Measurements from ENCODE around the gene PAGR1. TPM values are rescaled to one million over a fixed set of nuclear protein-coding genes. Genes with fewer than 3 reads are reported as not detected.
A peak's percentile ranks its signal among the peaks of the same experiment; 100 is the strongest.

Gene PAGR1
- total RNA-seq, 1 experiment from 2014 or later: 32.0 TPM

DNA sequence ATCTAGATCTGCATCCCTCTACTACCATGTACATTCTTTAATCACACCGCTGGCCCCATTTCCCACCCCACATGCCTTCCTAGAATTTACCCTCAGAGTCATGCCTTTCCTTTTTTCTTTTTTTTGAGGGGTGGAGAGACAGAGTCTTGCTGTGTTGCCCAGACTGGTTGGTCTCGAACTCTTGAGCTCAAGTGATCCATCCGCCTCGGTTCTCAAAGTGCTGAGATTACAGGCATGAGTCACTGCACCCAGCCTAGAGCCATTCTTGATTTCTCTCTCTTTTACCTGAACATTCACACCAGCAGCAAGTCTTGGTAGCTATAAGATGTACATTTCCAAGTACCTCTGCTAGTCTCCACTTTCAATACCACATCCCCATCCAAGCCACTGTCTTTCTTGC, 2.1 kb downstream of the PAGR1 start:
- no peak overlapping the region for H3K27ac Mint-ChIP-seq (ENCODE audit: unreplicated experiment)

DNA sequence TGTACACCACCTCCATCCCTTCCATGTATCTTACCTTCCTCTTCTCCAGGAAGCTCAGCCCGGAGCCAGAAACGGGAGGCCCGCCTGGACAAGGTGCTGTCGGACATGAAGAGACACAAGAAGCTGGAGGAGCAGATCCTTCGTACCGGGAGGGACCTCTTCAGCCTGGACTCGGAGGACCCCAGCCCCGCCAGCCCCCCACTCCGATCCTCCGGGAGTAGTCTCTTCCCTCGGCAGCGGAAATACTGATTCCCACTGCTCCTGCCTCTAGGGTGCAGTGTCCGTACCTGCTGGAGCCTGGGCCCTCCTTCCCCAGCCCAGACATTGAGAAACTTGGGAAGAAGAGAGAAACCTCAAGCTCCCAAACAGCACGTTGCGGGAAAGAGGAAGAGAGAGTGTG, 3.6 kb downstream of the PAGR1 start:
- CTCF ChIA-PET: interaction anchor here (0.6 to 3.8 kb wide), 4 partner anchors 28 to 846 kb away, joined by 4 to 19 read pairs (median 6); partner anchors contain the start of gene KIF22
- intact Hi-C loops (cut with micrococcal nuclease; ENCODE audit: unreplicated experiment): loop anchor here (10.0 kb wide), 1 partner anchor 115 kb away; no protein-coding TSS in a partner anchor
- no TSS peak for BruUV-seq (replicated peaks)
- DNase-seq: no peak
- H3K36me3 Mint-ChIP-seq (ENCODE audit: insufficient read depth, unreplicated experiment): peaks cover 89% of the 10 kb centered on the region
- H3K27me3 Mint-ChIP-seq (ENCODE audit: unreplicated experiment): peaks cover 10% of the 10 kb centered on the region
- peak overlapping the region; percentile 92 for H3K4me3 Mint-ChIP-seq (ENCODE audit: low read depth, unreplicated experiment)
- no peaks in the 10 kb centered on the region for H3K9me3 Mint-ChIP-seq (ENCODE audit: low read depth, unreplicated experiment)
- TF ChIP-seq, protein P1, sequence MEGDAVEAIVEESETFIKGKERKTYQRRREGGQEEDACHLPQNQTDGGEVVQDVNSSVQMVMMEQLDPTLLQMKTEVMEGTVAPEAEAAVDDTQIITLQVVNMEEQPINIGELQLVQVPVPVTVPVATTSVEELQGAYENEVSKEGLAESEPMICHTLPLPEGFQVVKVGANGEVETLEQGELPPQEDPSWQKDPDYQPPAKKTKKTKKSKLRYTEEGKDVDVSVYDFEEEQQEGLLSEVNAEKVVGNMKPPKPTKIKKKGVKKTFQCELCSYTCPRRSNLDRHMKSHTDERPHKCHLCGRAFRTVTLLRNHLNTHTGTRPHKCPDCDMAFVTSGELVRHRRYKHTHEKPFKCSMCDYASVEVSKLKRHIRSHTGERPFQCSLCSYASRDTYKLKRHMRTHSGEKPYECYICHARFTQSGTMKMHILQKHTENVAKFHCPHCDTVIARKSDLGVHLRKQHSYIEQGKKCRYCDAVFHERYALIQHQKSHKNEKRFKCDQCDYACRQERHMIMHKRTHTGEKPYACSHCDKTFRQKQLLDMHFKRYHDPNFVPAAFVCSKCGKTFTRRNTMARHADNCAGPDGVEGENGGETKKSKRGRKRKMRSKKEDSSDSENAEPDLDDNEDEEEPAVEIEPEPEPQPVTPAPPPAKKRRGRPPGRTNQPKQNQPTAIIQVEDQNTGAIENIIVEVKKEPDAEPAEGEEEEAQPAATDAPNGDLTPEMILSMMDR (IDR thresholded peaks at IDR 0.05; ENCODE audit: unreplicated experiment): no peak
- H3K27ac Mint-ChIP-seq (ENCODE audit: unreplicated experiment): peak overlapping the region; percentile 69
- H3K4me1 Mint-ChIP-seq (ENCODE audit: low read depth, unreplicated experiment): peaks cover 38% of the 10 kb centered on the region

More for the DNA sequence above, 2.1 kb downstream of the PAGR1 start:
- intact Hi-C loops (cut with micrococcal nuclease; ENCODE audit: unreplicated experiment): loop anchor here (10.0 kb wide), 1 partner anchor 113 kb away; no protein-coding TSS in a partner anchor
- TF ChIP-seq, protein P1 (IDR thresholded peaks at IDR 0.05; ENCODE audit: unreplicated experiment): no peak
- H3K4me1 Mint-ChIP-seq (ENCODE audit: low read depth, unreplicated experiment): peaks cover 42% of the 10 kb centered on the region
- BruUV-seq (replicated peaks): no TSS peak
- DNase-seq: no peak
- H3K36me3 Mint-ChIP-seq (ENCODE audit: insufficient read depth, unreplicated experiment): peaks cover 96% of the 10 kb centered on the region
- H3K4me3 Mint-ChIP-seq (ENCODE audit: low read depth, unreplicated experiment): peak overlapping the region; percentile 52
- CTCF ChIA-PET: interaction anchor here (0.7 to 3.5 kb wide), 2 partner anchors 30 to 41 kb away, joined by 3 to 12 read pairs; no protein-coding TSS in a partner anchor
- no peaks in the 10 kb centered on the region for H3K9me3 Mint-ChIP-seq (ENCODE audit: low read depth, unreplicated experiment)
- H3K27me3 Mint-ChIP-seq (ENCODE audit: unreplicated experiment): peaks cover 24% of the 10 kb centered on the region

DNA sequence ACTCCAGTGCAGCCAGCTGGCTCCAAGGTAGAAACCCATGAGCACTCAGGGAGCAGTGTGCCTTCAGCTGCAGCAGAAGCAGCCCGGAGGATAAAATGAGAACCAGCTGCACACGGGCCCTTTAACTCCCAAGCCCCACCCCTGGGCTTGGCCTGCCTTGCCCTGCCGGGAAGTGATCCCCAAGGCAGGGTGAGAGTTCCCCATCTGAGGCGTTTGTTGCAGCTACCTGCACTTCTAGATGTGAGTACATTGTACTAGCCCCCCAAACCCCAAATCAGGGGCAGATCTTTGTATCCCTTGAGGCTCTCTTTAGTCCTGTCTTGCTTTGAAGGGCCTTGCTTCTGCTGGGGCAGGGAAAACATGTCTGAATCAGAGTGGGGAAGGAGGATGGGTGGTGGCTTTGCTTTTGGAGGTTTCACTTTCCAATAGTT, 4.3 kb downstream of the PAGR1 start, which contains the start of gene MVP:
MVP (plus strand) TSS at position 192 of the 431 bp plus-strand sequence. CDS start 10,088 bp downstream, outside the sequence.
- peaks cover 38% of the 10 kb centered on the region for H3K4me1 Mint-ChIP-seq (ENCODE audit: low read depth, unreplicated experiment)
- peaks cover 88% of the 10 kb centered on the region for H3K36me3 Mint-ChIP-seq (ENCODE audit: insufficient read depth, unreplicated experiment)
- no TSS peak for BruUV-seq (replicated peaks)
- H3K27me3 Mint-ChIP-seq (ENCODE audit: unreplicated experiment): peaks cover 2% of the 10 kb centered on the region
- no peaks in the 10 kb centered on the region for H3K9me3 Mint-ChIP-seq (ENCODE audit: low read depth, unreplicated experiment)
- H3K27ac Mint-ChIP-seq (ENCODE audit: unreplicated experiment): peak within 1 kb of the TSS; percentile 95
- CTCF ChIA-PET: interaction anchor here (1.4 to 3.8 kb wide), 4 partner anchors 16 to 212 kb away, joined by 3 to 19 read pairs (median 4); partner anchors contain the start of gene KIF22
- peak within 1 kb of the TSS; percentile 92 for H3K4me3 Mint-ChIP-seq (ENCODE audit: low read depth, unreplicated experiment)
- peak; percentile 69 for DNase-seq
- TF ChIP-seq, protein P1 (IDR thresholded peaks at IDR 0.05; ENCODE audit: unreplicated experiment): no peak
- intact Hi-C loops (cut with micrococcal nuclease; ENCODE audit: unreplicated experiment): loop anchor here (2.0 to 10.0 kb wide), 5 partner anchors 29 to 202 kb away; partner anchors contain the start of genes ASPHD1, C16orf92 and CDIPT

DNA sequence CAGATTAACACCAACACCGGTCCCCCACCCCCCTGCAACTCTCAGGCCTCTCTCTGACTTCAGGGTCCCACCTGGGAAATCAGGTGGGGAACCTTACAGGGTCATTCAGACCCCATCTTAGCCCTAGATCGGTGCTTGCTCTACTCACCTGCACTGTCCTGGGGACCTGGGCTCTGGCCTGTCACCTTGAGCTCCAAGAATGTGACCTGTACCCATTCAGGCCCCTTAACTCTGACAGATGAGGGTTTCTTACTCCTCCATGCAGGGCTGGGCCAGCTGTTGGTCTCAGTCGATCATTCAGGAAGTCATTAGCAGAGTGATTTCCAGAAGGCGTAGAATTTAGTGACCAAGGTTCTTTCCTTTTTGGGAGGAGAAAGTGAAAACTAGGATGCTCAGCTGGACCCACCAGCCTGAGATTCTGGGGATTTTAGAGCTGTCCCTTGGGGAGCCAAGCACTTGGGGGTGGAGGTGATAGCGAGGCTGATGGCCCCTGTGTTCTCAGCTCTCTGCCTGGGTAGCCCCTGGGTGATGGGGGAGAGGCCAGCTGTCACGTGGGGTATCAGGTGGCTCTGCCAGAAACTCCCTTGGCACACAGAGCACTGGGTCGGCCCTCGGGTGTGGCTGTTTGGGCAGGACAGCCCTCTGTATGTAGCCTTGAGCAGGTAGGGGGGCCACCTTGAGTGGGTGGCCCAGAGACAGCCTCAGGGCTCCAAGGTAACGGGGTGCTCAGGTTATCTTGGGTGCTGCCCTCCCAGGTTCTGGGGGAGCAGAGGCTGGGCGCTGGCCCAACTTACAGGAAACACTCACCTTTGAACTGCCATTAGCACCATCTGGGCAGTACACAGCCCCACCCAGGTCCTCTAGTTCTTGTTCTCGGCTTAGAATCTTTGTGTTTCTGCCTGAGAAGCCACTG, 5.0 kb downstream of the PAGR1 start:
- TF ChIP-seq, protein P1 (IDR thresholded peaks at IDR 0.05; ENCODE audit: unreplicated experiment): no peak
- CTCF ChIA-PET: interaction anchor here (0.7 to 3.8 kb wide), 8 partner anchors 9 to 256 kb away, joined by 3 to 19 read pairs (median 4); partner anchors contain the start of gene KIF22
- TSS peak; percentile 81 for BruUV-seq (replicated peaks)
- no peaks in the 10 kb centered on the region for H3K9me3 Mint-ChIP-seq (ENCODE audit: low read depth, unreplicated experiment)
- H3K36me3 Mint-ChIP-seq (ENCODE audit: insufficient read depth, unreplicated experiment): peaks cover 87% of the 10 kb centered on the region
- intact Hi-C loops (cut with micrococcal nuclease; ENCODE audit: unreplicated experiment): loop anchor here (2.0 to 10.0 kb wide), 5 partner anchors 28 to 201 kb away; partner anchors contain the start of genes ASPHD1, C16orf92 and CDIPT
- peaks cover 40% of the 10 kb centered on the region for H3K4me1 Mint-ChIP-seq (ENCODE audit: low read depth, unreplicated experiment)
- DNase-seq: peak; percentile 81
- no peaks in the 10 kb centered on the region for H3K27me3 Mint-ChIP-seq (ENCODE audit: unreplicated experiment)
- H3K27ac Mint-ChIP-seq (ENCODE audit: unreplicated experiment): peak overlapping the region; percentile 95
- H3K4me3 Mint-ChIP-seq (ENCODE audit: low read depth, unreplicated experiment): peak overlapping the region; percentile 92
